GM15510 (cell line): ENCODE measurements around the gene EDIL3.

Experiments
- POLR2A ChIP-seq: IDR thresholded peaks from 3 replicates; pipeline ENCODE4 v1.6.1; 2011; ENCODE audit warnings: borderline replicate concordance; ENCODE audit not compliant: insufficient read length; ENCODE audit errors: extremely low read depth

The EDIL3 gene, protein sequence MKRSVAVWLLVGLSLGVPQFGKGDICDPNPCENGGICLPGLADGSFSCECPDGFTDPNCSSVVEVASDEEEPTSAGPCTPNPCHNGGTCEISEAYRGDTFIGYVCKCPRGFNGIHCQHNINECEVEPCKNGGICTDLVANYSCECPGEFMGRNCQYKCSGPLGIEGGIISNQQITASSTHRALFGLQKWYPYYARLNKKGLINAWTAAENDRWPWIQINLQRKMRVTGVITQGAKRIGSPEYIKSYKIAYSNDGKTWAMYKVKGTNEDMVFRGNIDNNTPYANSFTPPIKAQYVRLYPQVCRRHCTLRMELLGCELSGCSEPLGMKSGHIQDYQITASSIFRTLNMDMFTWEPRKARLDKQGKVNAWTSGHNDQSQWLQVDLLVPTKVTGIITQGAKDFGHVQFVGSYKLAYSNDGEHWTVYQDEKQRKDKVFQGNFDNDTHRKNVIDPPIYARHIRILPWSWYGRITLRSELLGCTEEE

DNA sequence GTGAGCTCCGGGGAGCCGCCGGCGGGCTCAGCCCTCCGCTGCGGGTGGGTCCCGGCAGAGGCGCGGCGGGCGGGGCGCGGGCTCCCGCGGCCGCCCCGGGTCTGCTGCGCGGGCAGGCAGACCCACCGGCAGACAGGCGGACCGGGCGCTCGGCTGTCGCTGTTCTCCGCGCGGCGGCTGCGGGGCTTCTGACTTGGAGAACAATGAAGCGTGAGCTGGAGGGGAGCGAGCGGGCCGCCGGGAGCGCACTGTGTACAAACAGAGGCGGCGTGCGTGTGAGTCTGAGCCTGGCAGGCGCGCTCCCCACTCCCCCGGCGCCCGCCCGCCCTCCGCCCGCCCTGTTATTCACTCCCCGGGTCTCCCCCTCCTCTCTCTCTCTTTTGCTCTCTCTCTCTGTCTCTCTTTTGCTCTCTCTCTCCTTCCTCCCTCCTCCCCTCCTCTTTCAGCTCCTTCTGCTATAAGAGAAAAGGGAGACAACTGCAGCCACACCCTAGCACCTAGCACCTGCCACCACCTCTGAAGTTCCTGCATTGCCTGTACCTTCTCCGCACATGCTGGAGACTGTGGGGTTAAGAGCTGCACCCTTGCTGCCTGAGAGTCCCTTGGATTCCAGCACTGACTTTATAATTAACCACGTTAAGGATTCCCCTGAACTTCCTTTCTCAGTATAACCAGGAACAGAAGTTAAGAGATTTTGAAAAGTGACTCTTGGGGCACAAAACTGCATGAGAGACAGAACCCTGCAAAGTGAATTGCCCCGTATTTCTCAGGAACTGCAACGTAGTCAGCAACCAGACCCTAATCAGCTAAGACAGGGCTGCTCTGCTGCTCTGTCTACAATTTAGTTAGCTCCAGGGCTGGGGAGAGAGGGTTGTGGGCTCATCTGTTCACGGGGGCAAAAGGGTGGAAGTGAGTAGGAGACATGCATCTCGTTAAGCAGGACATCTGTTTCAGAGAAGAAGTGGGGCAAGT, at the start of gene EDIL3:
Gene EDIL3, minus strand, starts transcription at position 277 of the 972 bp plus-strand sequence. CDS start 506 bp downstream, outside the sequence.
- TF ChIP-seq POLR2A: no peak

DNA sequence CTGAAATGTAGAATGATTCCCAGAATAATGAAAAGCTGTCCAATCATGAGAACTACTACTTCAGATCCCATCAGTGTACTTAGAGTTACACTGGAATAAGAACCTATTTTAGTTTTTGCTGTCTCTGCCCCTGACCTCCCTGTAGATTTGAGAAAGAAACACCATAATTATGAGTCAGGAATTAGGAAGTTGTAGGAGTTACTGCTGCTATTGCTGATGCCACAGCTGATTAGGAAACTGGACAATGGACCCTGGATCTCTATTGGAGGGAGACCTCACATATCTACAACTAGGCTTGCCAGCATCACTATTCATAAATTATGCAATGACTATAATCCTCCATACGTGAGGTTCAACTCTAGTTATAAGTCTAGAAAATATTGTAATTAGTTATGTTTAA, 48.8 kb upstream of the EDIL3 start:
- TF ChIP-seq POLR2A: no peak

DNA sequence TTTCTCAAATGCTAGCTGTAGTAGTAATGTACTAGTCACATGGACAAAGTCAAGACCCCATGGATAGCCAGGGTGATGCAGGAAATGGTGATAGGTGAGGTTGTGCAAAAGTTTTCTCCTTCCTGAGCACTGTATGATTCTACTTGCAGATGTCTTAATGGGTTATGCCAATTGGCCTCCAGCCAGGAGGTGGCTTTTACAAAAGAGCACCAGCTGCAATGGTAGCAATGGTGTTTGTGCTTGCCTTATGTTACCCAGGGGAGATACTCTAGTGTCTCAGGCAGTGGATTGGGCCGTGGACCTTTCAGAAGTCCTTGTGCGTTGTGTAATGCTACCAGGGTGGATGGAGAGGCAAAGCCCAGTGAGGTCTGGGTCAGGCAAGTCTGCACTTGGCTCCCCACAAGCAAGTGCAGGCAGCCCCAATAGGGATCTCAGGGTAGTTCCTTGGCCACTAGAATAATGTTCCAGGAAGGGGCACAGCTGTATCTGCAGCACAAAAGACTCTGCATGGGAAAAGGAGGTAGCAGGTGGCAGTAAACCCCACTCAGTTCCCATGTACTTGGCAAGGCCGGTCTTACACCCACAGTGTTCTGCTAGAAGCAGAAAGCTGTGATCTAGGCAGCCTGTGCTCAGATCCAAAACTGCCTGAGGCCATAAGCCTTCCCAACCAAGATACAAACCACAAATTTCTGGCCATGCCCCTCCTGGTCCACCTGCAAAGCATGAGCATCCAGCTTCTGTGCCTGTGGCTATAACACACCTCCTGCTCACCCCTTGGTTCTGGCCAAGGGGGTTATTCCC, 46.4 kb upstream of the EDIL3 start:
- no peak for TF ChIP-seq POLR2A

DNA sequence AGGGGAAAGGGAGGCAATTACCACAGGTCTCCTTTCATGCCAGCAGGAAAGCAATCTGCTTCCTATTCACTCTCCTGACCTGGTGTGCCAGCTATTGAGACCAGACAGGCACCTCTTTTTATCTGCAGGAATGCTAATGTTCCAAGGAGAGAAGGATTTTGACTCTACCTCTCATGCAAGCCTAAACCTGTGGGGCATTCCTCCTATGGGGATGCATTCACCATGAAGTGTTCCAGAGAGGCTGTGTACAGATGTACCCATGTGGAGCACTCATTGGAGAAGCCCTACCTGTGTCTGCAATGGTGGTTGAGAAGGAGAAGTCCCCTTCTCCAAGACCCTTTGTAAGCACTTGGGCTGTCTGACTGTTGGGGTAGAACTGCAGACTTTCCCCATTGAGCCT, 45.4 kb upstream of the EDIL3 start:
- no peak for TF ChIP-seq POLR2A

DNA sequence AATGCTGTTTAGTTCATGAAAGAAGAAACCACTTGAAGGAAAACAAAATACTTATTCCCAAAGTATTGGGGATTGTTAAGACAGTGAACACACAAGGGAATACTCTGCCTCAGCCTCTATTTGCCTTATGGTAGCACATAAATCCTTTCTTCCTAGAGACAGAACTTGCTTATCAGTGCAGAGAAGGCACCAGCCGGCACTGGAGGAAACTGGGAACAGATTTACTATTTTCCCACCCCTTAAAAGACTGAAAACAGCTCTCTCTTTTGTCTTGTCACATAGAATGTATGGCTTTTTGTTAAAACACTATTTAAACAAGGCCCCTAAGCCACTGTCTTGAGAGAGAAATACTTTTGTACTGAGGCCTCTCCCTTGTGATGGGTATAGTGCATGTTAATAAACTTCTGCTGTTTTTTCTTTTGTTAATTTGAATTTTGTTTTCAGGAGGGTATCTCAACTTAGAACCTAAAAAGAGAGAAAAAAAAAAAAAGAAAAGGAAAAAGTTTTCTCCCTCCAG, 40.7 kb upstream of the EDIL3 start:
- no peak for TF ChIP-seq POLR2A

DNA sequence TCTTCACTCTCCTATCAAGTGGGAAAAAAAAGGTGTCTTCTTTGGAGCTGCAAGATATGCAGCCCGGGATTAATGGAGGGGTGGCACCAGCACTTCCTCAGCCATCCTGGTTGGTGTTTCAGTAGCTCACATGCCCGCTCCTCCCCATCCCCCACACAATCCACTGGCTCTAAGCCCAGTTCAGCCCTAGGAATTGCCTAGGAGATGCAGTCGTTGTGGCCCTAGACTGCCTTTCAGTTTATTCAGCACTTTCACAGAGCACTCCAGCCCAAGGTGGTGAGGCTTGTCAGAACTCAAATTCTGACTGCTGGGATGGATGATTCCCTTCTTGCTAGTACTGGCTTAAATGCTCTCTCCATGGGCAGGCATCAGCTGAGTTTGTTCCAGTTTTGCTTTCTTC, 35.1 kb upstream of the EDIL3 start:
- TF ChIP-seq POLR2A: no peak

DNA sequence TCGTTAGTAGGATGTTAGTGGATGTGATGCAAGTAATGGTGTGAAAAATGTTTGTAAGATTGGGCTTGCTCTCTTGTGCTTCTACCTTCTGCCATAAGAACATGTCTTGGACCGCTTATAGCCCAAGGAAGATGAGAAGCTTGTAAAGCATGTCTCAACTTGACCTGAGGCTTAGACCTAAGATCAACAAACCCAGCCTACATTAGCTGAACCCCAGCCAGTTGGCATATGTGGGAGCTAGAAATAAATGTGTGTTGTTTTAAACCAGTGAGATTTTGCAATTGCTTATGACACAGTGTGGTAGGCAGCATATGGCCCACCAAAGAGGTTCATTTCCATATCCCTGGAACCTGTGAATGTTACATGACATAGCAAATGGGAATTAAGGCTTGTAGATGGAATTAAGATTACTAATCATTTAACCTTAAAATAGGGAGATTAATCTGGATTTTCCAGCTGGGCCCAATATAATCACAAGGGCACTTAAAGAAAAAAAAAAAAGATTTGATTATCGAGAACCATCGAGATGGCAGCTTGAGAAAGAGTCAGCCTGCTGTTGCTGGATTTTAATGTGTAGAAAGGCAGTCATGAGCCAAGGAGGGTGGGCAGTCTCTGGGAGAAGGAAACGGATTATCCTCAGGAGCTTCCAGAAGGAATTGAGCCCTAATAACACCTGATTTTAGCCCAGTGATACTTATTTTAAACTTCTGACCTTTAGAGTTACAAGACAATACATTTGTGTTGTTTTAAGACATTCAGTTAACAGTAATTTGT, 27.3 kb upstream of the EDIL3 start:
- TF ChIP-seq POLR2A: no peak

DNA sequence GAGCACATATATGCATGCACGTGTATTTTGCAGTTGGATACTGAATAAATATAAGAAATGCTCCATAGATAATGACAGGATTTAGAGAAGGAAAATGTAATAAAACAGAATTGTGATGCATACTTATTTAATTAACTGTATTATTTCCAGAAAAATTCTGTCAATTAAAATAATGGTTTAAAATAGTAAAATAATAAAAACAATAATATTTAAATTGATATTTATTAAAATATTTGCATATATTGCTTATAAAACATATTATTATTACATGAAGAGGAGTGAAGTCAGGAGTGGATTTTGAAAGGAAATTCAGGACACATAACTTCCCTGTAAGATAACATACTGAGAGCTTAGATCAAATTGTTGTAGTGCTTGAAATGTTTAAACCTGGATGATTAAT, 21.4 kb upstream of the EDIL3 start:
- no peak for TF ChIP-seq POLR2A

DNA sequence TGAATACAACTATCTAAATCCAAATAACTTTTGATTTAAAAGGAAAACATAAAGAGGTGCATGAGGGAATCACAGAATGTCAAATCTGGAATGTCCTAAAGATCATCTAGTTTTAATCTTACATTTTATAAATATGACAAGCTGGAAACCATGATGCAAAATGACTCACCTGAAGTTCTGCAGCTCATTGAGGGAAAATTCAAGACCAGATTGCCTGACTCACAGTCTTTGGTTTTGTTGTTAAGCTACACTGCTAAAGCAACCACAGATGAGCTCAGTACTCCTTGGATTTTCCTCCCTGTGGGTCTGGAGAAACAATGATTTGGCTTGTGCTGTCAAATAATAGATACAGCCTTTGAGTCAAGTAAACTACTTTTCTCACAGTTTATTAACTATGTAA, 19.1 kb upstream of the EDIL3 start:
- no peak for TF ChIP-seq POLR2A

DNA sequence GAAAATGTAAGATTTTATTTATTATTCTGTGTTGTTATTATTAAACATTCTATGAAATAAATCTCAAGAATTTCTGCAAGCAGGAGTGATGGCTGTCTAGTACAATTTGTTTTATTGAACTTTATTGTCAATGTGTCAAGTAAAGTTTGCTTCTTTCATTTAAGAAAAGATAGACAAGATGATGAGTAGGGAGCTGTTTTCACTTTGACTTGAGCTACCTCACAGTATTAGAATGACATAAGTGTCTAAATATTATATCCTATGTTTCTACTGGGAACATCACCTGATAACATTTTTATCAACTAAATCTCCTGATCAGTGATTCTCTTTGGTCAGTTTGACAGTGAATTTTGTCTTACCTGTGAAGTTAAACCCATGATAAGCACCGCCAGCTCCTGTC, 12.7 kb upstream of the EDIL3 start:
- no peak for TF ChIP-seq POLR2A

DNA sequence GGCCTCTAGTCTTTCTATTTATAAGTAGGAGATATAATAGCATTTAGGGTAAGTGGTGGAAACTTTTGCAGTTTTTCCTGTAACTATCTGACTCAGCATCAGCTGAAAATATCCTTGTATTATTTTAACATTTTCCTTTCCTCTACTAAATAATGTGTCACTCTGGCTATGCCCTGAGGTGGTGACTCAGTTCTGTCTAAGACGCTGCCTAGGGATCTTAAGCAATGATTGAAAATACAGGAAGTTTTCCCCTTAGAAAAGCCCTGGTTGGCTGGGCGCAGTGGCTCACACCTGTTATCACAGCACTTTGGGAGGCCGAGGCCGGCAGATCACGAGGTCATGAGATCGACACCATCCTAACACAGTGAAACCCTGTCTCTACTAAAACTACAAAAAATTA, 9.3 kb upstream of the EDIL3 start:
- no peak for TF ChIP-seq POLR2A

DNA sequence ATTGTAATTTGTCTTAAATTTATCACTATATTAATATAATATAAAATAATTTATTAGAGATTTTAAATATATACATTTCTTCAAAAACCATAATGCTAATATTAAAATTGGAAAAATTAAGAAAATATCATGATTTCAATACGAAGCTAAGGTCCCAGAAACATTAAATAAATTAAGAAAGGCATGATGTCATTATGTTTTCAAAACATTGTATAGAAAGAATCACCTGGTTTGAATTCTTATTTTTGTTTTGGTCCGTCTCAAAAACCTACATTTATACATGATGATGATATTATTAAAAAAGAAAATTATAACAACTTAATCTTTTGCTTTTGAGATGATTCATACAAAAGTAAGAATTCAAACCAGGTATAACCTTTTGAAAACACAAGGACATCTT, 8.2 kb upstream of the EDIL3 start:
- no peak for TF ChIP-seq POLR2A

DNA sequence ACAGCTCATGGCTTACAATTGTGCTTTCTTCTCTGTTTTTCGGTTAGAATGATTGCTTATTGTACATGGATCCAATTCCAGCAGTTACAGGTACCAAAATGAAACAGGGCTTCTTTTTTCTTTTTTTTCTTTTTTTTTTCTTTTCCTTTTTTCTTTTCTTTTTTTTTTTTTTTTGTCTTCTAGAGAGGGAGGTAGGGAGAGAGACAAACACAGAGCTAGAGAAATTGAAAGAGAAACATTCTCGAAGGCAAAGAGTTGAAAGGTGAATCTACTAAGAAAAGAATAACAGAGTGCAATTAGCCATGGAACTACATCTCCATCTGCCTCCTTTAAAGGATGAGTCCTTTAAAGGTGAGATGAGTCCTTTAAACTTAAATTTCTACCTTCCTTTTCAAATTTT, 1.0 kb upstream of the EDIL3 start:
- TF ChIP-seq POLR2A: no peak
